Small intestine (tissue), 16 donors: ENCODE data around the gene SCGB1D2. TPM values are rescaled to one million over a fixed set of nuclear protein-coding genes. Genes with fewer than 3 reads are reported as not detected.
"Not testable (repeated sequence)": the region's sequence is repeated elsewhere in the genome, so short reads cannot be mapped to it uniquely, and the experiment has no call there.

Experiments used
- DNase-seq, 2 donors: peaks; one replicate each; pipeline versions ENCODE4 v3.0.0 to v3.0.0-alpha.2; 2013
- FAIRE-seq: peaks from 2 replicates; lab custom pipeline; 2012; peaks lifted over from hg19 to GRCh38; lab: Jason Lieb, UNC
- H3K27ac ChIP-seq, 3 donors: one replicate each; pipeline ENCODE4 v1.5.1; 2013; ENCODE audit warnings: low read length in 2 of 3, mild to moderate bottlenecking in 2 of 3, control low read depth in 1 of 3, inconsistent platforms in 1 of 3, low read depth in 1 of 3, moderate library complexity in 1 of 3
- H3K27me3 ChIP-seq, 3 donors: one replicate each; pipeline ENCODE4 v1.6.1; 2013; ENCODE audit warnings: low read length in 3 of 3, inconsistent platforms in 1 of 3; ENCODE audit not compliant: control insufficient read depth in 3 of 3, insufficient read depth in 3 of 3
- H3K36me3 ChIP-seq, 3 donors: one replicate each; pipeline ENCODE4 v1.6.1; 2013; ENCODE audit warnings: low read length in 3 of 3, inconsistent platforms in 1 of 3, low read depth in 1 of 3, mild to moderate bottlenecking in 1 of 3, moderate library complexity in 1 of 3; ENCODE audit not compliant: control insufficient read depth in 3 of 3, insufficient read depth in 2 of 3
- H3K4me1 ChIP-seq, 3 donors: one replicate each; pipeline ENCODE4 v1.6.1; 2013; ENCODE audit warnings: low read length in 2 of 3, inconsistent platforms in 1 of 3, low read depth in 1 of 3, mild to moderate bottlenecking in 1 of 3, moderate library complexity in 1 of 3; ENCODE audit not compliant: control insufficient read depth in 3 of 3, insufficient read depth in 2 of 3
- H3K4me3 ChIP-seq, 3 donors: one replicate each; pipeline ENCODE4 v1.5.1; 2013; ENCODE audit warnings: low read length in 3 of 3, control low read depth in 1 of 3, inconsistent platforms in 1 of 3, low read depth in 1 of 3, mild to moderate bottlenecking in 1 of 3, moderate library complexity in 1 of 3
- H3K9me3 ChIP-seq, 2 donors: one replicate each; pipeline ENCODE4 v1.6.1; 2013; ENCODE audit warnings: low read depth in 1 of 2, low read length in 1 of 2; ENCODE audit not compliant: control insufficient read depth in 2 of 2, insufficient read depth in 1 of 2
- WGBS, 3 donors: extraction: QIAGEN DNeasy Blood & Tissue Kit; methylation state at CpG; one replicate each; pipeline ENCODE4 v1.1.7; 2013; 5-methylcytosine and 5-hydroxymethylcytosine counted together
- long read RNA-seq, 10 donors: transcript quantifications; one replicate each; lab custom pipeline, GENCODE V29; 2026
- polyA plus RNA-seq, 4 donors: library from polyadenylated mRNA; stranded (reverse) in 3 of 4; unstranded in 1 of 4; fragments of 200-250 nt in 3 of 4; fragments of 120-200 nt in 1 of 4; gene quantifications; one replicate each; pipeline versions ENCODE4 v1.2.1 to v1.2.3, GENCODE V29; 2013
- donor health status: healthy with polysubstance abuse.
- donor health status: control.
- donor health status: control.
- donor health status: Bipolar disorder and iron deficiency.
- donor health status: healthy.

The SCGB1D2 gene, protein sequence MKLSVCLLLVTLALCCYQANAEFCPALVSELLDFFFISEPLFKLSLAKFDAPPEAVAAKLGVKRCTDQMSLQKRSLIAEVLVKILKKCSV
- 1 to 10 TPM in 1 of 4 donors, not detected in 3; 4.0 TPM for polyA plus RNA-seq
- long read RNA-seq, donor 1: 0 reads
- long read RNA-seq, donor 2: 0 reads
- long read RNA-seq, donor 3: 0 reads
- long read RNA-seq, donor 4: 0 reads
- long read RNA-seq, donor 5: 0 reads
- long read RNA-seq, donor 6: 0 reads
- long read RNA-seq, donor 7: 0 reads
- long read RNA-seq, donor 8: 0 reads
- long read RNA-seq, donor 9: 0 reads
- long read RNA-seq, donor 10: 0 reads

DNA sequence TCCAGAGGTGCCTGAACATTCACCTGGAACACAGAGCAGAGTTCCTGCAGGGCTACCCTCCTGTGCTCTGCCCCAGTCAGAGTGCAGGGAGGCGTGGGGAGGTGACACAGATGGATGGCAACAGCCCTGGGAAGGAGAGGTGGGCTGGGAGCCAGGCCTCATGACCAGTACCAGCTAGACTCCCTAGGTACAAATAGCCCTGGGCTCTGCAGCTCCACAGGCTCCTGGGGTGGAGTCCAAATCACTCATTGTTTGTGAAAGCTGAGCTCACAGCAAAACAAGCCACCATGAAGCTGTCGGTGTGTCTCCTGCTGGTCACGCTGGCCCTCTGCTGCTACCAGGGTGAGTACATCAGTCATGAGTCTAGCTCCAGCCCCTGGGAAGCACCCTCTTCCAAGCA is at the start of gene SCGB1D2:
Gene SCGB1D2, plus strand, starts transcription at position 219 of the 400 bp plus-strand sequence. Its CDS starts 69 bp downstream, at position 288.
- no peak for FAIRE-seq
- WGBS, 3 donors: 6 to 30% (median 17%) methylated on average over 3 of the region's 3 CpGs

DNA sequence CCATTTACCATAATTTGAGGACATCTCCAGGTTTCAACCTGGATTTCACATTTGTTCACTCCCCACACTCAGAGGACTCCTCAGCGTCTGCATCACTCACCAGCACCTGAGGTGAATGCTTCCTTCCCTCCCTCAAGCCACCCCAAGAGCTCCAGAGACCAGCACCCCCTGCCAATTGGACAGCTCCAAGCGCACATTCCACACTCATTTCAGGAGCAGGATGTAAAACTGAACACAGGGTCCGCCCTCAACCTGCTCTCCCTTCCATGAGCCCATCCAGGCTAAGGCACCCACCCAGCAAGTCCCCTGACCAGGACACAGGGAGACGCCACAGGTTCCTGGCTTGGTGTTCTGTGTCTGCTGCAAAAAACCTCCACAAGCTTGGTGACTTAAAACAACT is 48.1 kb upstream of the SCGB1D2 start:
- Histone ChIP-seq H3K27ac (no peak overlapping the region), H3K27me3 (peaks cover 0 to 13% (median 7%) of the 10 kb centered on the region in 3 donors)
- DNase-seq: peak in 1 of 2 donors; percentile 9

More for the DNA sequence above, at the start of gene SCGB1D2:
- H3K4me3 ChIP-seq: no peak within 1 kb of the TSS
- H3K27ac ChIP-seq: no peak within 1 kb of the TSS
- no peak for DNase-seq
- no peaks in the 10 kb centered on the region for H3K4me1 ChIP-seq
- peaks cover 0 to 5% (median 2%) of the 10 kb centered on the region in 3 donors for H3K27me3 ChIP-seq
- no peaks in the 10 kb centered on the region for H3K9me3 ChIP-seq
- H3K36me3 ChIP-seq: no peaks in the 10 kb centered on the region

DNA sequence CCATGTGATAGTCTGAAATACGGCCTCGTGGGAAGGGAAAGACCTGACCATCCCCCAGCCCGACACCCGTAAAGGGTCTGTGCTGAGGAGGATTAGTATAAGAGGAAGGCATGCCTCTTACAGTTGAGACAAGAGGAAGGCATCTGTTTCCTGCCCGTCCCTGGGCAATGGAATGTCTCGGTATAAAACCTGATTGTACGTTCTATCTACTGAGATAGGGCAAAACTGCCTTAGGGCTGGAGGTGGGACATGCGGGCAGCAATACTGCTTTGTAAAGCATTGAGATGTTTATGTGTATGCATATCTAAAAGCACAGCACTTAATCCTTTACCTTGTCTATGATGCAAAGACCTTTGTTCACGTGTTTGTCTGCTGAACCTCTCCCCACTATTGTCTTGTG is 47.0 kb upstream of the SCGB1D2 start:
- not testable (repeated sequence) for H3K36me3 ChIP-seq, H3K4me3 ChIP-seq, DNase-seq, H3K27ac ChIP-seq, H3K9me3 ChIP-seq, H3K4me1 ChIP-seq, FAIRE-seq
- H3K27me3 ChIP-seq: peaks cover 0 to 13% (median 6%) of the 10 kb centered on the region in 3 donors
- WGBS, 3 donors: 9 to 16% (median 15%) methylated on average over 4 of the region's 9 CpGs

More for the DNA sequence above, 48.1 kb upstream of the SCGB1D2 start:
- H3K4me1 ChIP-seq: no peaks in the 10 kb centered on the region
- no peak overlapping the region for H3K4me3 ChIP-seq
- H3K9me3 ChIP-seq: no peaks in the 10 kb centered on the region
- no peak for FAIRE-seq
- WGBS, 3 donors: 61 to 70% (median 66%) methylated on average over 4 of the region's 4 CpGs
- no peaks in the 10 kb centered on the region for H3K36me3 ChIP-seq

DNA sequence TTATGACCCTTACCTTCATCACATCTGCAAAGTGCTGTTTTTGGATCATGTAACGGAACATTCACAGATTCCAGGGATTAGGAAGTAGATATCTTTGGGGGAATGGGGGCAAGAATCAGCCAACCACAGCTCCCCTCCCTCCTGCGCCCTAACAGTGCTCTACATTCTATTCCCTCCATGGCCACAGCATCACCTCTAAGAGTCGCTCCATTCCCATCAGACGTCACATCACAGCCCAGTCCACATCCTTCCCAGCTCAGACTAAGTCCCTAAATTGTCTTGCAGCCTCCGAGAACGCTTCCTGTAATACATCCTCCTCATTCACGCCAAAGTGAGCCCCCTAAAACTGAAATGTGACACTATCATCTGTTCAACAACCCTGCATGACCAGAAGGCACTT is 46.1 kb upstream of the SCGB1D2 start:
- Histone ChIP-seq H3K4me1 (no peaks in the 10 kb centered on the region), H3K4me3 (no peak overlapping the region), H3K27me3 (peaks cover 0 to 13% (median 3%) of the 10 kb centered on the region in 3 donors), H3K36me3 (no peaks in the 10 kb centered on the region), H3K9me3 (no peaks in the 10 kb centered on the region), H3K27ac (no peak overlapping the region)
- DNase-seq (no peak), FAIRE-seq (no peak)
- 60 to 77% (median 71%) methylated on average over 7 of the region's 7 CpGs for WGBS, 3 donors

DNA sequence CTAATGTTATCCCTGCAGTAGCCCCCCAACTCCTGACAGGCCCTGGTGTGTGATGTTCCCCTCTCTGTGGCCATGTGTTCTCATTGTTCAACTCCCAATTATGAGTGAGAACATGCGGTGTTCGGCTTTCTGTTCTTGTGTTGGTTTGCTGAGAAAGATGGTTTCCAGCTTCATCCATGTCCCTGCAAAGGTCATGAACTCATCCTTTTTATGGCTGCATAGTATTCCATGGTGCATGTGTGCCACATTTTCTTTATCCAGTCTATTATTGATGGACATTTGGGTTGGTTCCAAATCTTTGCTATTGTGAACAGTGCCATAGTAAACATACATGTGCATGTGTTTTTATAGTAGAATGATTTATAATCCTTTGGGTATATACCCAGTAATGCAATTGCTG is 44.6 kb upstream of the SCGB1D2 start:
- not testable (repeated sequence) for DNase-seq, H3K4me3 ChIP-seq, H3K36me3 ChIP-seq, H3K9me3 ChIP-seq, FAIRE-seq, H3K27ac ChIP-seq, H3K4me1 ChIP-seq
- peaks cover 0 to 13% (median 2%) of the 10 kb centered on the region in 3 donors for H3K27me3 ChIP-seq
- 72 to 100% (median 94%) methylated on average over 2 of the region's 2 CpGs for WGBS, 3 donors

DNA sequence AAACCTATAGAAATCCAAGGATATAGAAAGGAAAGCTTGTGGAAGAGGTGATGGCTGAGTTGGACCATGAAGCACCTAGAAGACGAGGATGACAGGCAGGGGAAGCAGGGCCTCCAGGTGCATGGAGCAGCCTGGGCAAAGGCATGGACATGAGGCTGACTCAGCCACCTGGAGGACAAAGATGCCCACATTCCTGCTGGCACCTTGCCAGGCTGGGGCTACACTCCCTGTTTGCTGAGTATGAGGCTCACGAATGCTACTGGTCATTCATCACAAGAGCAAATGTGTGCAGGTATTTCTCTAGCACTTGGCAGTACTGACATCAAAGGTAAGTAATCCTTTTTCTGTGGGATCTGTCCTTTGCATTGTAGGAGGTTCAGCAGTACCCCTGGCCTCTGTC is 40.7 kb upstream of the SCGB1D2 start:
- Histone ChIP-seq H3K9me3 (no peaks in the 10 kb centered on the region), H3K27me3 (peaks cover 0 to 5% (median 4%) of the 10 kb centered on the region in 3 donors), H3K27ac (no peak overlapping the region), H3K4me1 (no peaks in the 10 kb centered on the region), H3K36me3 (no peaks in the 10 kb centered on the region), H3K4me3 (no peak overlapping the region)
- DNase-seq: peak in 1 of 2 donors; percentile 2
- FAIRE-seq: no peak
- 31 to 68% (median 31%) methylated on average over 2 of the region's 2 CpGs for WGBS, 3 donors

DNA sequence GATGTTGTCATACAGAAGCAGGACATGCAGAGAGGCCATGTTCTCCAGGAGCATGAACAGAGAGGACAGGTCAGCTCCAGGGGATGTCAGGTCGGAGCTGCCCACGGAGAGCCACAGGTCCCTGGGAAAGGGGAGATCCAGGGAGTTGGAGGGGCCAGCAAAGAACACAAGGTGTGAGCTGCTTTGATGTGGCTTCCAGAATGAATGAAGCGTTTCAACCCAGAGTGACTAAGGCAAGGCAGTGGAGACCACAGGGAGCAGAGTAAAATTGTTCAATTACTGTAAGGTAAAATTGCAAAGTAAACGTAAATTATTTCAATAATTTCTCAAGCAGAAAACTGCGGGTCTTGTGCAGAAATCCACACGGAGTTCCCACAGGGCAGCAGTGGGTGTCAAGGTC is 39.1 kb upstream of the SCGB1D2 start:
- H3K36me3 ChIP-seq: no peaks in the 10 kb centered on the region
- H3K4me1 ChIP-seq: no peaks in the 10 kb centered on the region
- H3K27ac ChIP-seq: no peak overlapping the region
- H3K27me3 ChIP-seq: peaks cover 0 to 5% (median 4%) of the 10 kb centered on the region in 3 donors
- DNase-seq (no peak), FAIRE-seq (no peak)
- WGBS, 3 donors: 72 to 80% (median 73%) methylated on average over 6 of the region's 6 CpGs
- no peaks in the 10 kb centered on the region for H3K9me3 ChIP-seq
- H3K4me3 ChIP-seq: no peak overlapping the region

DNA sequence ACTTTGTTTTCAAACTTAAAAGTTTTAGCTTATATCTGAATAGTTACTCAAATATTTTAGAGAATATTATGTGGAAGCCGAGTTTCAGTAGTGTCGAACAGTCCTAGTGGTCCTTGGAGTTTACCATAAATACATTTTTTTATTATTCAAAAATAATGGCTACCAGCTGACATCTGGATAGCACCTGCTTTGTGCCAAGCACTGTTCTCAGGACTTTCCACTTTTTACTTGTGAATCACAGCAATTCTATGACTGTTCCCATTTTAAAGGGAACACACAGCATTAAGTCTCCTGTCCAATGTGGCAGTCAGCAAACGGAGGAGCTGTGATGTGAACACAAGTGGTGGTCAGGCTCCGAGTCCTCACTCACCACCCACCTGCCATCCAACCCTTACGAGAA is 37.6 kb upstream of the SCGB1D2 start:
- no peak for DNase-seq
- H3K9me3 ChIP-seq: no peaks in the 10 kb centered on the region

More for the DNA sequence above, 37.6 kb upstream of the SCGB1D2 start:
- Histone ChIP-seq H3K36me3 (no peaks in the 10 kb centered on the region), H3K4me1 (no peaks in the 10 kb centered on the region), H3K4me3 (no peak overlapping the region), H3K27ac (no peak overlapping the region), H3K27me3 (peaks cover 0 to 5% (median 0%) of the 10 kb centered on the region in 3 donors)
- 82 to 88% (median 88%) methylated on average over 5 of the region's 5 CpGs for WGBS, 3 donors
- FAIRE-seq: no peak
